Inferior parietal cortex (tissue), 1 donor: ENCODE measurements around the gene FOXN3.

Experiments used
- DNase-seq: peaks from one replicate; pipeline ENCODE4 v3.0.0-alpha.2; 2016; ENCODE audit errors: extremely low spot score

FOXN3 gene

DNA sequence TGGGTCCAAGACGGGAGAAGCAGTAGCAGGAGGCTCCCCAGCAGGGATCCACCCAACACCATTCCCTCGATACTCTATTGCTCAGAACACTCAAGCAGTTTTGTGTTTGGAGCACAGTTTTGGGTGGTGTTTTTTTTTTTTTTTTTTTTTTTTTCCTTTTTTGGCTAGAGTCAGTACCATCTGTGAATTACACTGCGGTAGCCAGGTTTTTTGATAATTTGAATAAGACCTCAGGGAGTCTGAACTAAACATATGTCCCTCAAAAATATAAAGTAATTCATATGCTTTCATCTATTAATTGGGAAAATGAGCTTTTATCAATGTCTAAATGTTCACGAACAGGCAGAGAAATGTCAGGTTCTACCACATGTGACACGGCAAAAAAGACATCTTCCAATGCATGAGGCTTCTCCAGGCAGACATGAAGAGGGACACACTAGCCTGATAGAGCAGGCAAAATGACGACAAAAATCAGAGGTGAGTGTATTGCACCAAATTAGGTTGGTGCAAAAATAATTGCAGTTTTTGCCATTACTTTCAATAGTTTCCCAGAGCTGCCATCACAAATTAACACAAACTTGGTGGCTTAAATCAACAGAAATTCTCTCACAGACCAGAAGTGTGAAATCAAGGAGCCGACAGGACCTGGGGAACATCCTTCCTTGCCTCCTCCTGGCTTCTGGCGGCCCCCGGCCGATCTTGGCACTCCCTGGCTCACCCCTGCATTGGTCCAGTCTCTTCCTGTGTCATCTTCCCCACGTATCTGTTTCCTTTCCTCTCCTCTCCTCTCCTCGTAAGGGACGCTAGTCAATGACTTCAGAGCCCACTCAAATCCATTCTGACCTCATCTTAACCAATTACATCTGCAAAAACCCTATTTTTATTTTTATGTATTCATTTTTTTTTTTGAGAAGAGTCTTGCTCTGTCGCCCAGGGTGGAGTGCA lies 33.9 kb downstream of the FOXN3 start:
- no peak for DNase-seq

GRCh38 chr14:89382487-89382886 lies 34.5 kb downstream of the FOXN3 start:
- no peak for DNase-seq

- no peak for DNase-seq
Measured at GRCh38 chr14:89379891-89380820, 36.9 kb downstream of the FOXN3 start.

DNA sequence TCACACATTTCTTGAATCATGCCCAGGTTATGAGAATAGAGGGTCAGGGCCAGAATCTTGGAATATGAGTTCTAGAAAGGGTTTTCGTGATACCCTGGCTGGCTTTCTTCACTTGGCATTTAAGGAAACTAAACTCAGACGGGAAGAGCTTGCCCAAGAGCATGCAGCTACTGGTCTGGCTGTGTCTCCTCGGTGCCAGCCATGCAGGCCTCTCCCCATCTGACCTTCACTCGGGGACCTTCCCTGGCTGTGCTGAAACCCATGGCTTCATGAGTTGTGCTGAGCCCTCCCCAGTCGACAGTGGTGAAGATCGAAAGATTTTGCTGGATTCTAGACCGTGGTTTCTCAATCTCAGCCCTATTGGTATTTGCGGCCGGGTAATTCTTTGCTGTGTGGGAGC lies 38.0 kb downstream of the FOXN3 start:
- no peak for DNase-seq

- no peak for DNase-seq
Measured at GRCh38 chr14:89378119-89378518, 38.9 kb downstream of the FOXN3 start.

DNA sequence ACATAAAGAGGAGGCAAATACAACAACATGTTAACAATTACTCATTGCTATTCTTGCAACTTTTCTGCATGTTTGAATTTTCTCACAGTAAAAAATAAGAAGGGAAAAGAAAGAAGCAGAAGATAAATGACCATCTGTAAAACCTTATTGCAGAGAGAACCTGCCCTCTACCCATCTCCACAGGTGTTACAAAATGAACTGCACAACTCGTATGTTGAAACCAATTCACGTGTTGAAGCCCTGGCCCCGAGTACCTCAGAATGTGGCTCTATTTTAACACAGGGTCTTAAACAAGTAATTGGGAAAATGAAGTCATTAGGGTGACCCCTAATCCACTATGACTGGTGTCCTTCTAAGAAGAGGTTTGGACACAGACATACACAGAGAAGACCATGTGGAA lies 39.5 kb downstream of the FOXN3 start:
- DNase-seq = no peak

DNA sequence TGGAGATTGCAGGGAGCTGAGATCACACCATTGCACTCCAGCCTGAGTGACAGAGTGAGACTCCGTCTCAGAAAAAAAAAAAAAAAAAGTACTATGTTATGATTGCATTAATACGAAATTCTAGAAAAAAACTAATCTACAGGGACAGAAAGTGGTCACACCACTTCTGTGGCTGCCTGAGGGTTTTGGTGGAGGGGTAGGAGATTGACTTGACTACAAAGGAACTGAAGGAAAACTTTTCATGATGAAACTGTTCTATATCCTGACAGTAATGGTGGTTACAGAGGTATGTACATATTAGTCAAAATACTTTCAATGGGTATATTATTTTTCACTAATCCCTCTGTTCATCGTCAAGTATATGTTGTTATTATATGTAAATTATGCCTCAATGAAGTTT lies 42.1 kb downstream of the FOXN3 start:
- DNase-seq = no peak

DNA sequence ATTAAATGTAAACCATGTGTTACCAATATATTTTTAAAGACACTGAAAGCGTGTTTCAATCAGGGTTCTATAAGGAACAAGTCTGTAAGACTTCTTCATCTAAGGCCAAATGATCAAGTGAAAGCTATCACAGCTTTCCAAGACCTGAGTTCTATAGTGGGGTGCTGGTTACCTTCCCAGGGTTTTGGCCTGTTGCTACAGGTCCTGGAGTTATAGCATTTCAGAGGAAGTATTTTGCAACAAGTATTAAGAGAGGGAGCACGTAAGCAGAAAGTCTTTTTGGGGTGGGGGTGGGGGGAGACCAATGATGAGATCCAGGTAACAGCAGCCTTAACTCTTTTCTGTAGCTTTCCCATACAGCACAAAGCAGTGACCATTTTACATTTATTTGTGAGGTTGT lies 43.8 kb downstream of the FOXN3 start:
- no peak for DNase-seq

GRCh38 chr14:89372512-89372883 lies 44.5 kb downstream of the FOXN3 start:
- DNase-seq = no peak

DNA sequence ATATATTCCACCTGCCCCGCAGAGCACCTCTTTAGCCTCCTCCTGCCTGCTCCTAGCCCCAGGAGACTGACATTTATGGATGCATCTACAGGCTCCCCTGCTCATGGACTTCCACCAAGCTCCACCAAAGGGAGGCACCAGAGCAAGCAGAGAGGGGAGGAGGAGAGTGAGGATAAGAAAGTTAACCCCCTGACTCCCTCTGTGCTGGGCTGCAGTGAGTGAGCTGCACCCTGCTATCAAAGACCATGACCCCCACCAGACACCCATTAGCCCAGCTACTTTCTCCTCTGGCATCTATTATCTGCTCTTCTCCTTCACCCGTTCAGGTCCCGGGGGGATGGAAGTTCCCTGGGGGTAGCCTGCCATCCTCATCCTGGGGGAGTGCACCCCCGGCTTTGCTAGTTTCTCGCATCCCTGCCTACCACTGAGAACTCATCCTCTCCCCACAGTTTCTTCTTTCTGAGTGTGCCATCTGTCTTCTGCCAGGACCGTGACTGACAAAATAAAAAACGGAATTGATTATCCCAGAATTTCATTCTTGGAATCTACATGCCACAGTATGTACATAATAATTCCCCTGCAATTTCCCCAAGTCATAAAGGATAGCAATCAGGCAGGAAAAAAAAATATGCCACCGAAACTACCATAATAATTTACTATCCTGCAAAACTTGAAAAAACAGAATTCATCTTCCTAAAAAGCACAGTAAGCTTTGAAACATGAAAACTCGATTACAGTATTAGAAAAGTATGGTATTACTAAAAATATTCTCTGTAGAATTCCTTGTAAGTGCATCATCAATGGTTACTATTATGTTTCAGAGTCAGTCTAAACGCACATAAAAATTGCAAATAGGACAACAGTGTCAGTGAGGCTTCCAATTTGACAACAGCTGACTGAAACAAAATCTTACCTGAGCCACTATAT lies 45.2 kb downstream of the FOXN3 start:
- no peak for DNase-seq

GRCh38 chr14:89370781-89371180 lies 46.3 kb downstream of the FOXN3 start:
- DNase-seq = peak; percentile 6

GRCh38 chr14:89370381-89370780 lies 46.7 kb downstream of the FOXN3 start:
- DNase-seq = no peak

- no peak for DNase-seq
Measured at GRCh38 chr14:89369656-89370055, 47.4 kb downstream of the FOXN3 start.

- DNase-seq = no peak
Measured at GRCh38 chr14:89368490-89369477, 48.2 kb downstream of the FOXN3 start.

GRCh38 chr14:89367779-89368120 lies 49.3 kb downstream of the FOXN3 start:
- no peak for DNase-seq

DNA sequence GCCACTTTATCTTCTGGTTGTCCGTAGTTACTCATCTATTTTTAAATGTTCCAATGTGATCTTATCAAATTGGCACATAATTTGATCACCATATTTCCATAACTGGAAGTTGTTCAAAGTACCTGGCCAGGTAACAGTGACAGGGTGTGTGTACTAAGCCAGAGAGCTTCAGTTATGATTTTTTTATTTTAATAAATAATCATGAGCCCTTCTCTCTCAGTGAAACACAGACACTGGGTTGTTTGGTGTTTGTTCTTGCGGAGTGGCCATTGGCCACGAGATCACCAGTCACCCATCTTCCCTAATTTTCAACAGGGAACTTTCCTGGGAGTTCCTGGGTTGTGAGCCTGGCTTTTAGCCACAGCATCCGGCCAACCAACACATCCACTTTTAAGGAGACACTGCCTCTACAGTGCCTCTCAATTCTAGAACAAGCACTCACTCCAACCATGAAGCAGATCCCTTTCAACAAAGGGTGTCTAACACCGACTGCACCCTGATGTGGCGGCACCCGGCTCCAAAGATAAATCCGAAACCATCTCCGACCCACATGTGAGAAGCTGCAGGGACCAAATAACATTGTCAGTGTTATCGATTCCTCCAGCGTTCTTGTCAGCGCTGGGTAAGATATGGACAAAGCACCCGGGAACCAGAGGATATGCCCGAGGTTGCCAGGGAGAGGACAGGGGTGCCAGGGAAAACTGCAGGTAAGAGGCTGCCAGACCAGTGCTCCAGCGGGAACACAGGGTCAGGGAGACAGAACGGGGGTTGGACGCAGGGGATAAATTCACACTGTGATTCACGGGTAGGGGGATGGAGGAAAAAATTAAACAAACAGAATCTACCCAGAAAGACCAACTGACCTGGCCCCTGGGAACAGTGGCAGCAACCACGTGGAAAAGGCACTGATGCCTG lies 49.9 kb downstream of the FOXN3 start:
- DNase-seq = peak; percentile 8

DNA sequence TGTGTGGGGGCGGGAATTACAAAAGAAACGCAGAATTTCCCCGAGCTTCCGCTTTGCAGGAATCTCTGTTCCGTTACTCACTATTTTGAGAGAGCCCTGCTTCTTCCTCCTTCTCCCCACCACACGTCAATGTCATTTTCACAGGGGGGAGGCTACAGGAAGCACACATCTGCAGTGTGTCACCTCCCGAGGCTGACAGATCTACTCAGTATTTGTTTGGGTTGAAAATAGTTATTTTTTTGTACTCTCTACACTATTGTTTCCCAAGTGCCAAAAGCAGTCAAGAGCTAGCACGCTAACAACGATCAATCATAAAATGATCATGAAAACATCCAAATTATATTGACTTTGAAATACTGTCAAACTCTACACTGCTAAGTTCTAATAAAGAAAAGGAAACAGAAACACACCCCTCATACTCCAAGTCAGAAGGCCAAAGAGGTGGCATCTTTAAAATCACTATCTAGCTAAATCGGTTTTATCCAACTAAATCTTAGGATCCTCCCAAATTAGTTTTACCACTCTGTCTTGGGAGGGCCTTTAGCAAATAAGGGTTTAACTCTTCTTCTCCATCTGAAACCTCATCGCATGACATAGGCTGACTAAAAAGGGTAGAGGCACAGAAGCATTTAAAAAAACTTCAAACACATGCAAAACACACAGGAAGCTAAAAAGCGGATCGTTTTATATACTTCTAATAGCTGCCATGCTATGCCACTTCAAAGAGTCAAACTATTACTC lies 51.8 kb downstream of the FOXN3 start:
- peak; percentile 9 for DNase-seq

GRCh38 chr14:89364316-89364715 lies 52.7 kb downstream of the FOXN3 start:
- DNase-seq = no peak

DNA sequence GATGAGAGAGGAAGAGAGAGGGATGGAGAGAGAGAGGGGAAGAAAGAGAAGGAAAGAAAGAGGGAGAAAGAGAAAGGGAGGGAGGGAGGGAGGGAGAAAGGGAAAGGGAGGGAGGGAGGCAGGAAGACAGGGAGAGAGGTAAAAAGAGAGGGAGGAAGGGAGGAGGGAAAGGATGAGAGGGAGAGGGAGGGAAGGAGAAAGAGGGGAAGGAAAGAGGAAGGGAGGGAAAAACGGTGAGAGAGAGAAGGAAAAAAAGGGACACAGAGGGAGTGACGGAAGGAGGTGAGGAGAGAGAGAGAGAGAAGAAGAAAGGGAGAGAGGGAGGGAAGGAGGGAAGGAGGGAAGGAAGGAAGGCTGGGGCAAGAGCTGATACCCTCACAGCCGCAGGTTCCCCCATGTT lies 56.8 kb downstream of the FOXN3 start:
- DNase-seq = no peak
